Endodermal cell (in vitro differentiated cells): ENCODE results near the gene ZC3H12D. TPM values are rescaled to one million over a fixed set of nuclear protein-coding genes. Genes with fewer than 3 reads are reported as not detected.

Experiments used
- DNase-seq: peaks from one replicate; pipeline ENCODE4 v3.0.0-alpha.2; 2017
- H3K27ac ChIP-seq: 2 replicates; pipeline ENCODE4 v1.5.1; 2013; ENCODE audit warnings: mild to moderate bottlenecking, low read depth, low read length, moderate library complexity
- H3K27me3 ChIP-seq: 2 replicates; pipeline ENCODE4 v1.6.1; 2013; ENCODE audit warnings: mild to moderate bottlenecking, low read length, moderate library complexity; ENCODE audit not compliant: insufficient read depth, control insufficient read depth, poor library complexity, severe bottlenecking
- H3K36me3 ChIP-seq: 2 replicates; pipeline ENCODE4 v1.7.0; 2013; ENCODE audit warnings: mild to moderate bottlenecking, low read length, moderate library complexity; ENCODE audit not compliant: control insufficient read depth, insufficient read depth
- H3K4me1 ChIP-seq: one replicate; pipeline ENCODE4 v1.7.0; 2013; ENCODE audit warnings: low read length; ENCODE audit not compliant: control insufficient read depth, insufficient read depth
- H3K4me3 ChIP-seq: 2 replicates; pipeline ENCODE4 v1.5.1; 2013; ENCODE audit warnings: mild to moderate bottlenecking, low read length, moderate library complexity
- H3K9ac ChIP-seq: 2 replicates; pipeline ENCODE4 v1.6.1; 2013; ENCODE audit warnings: mild to moderate bottlenecking, low read length, moderate library complexity; ENCODE audit not compliant: poor library complexity, severe bottlenecking; ENCODE audit errors: extremely low read depth
- H3K9me3 ChIP-seq: 2 replicates; pipeline ENCODE4 v1.6.1; 2013; ENCODE audit warnings: mild to moderate bottlenecking, low read length, moderate library complexity; ENCODE audit not compliant: control insufficient read depth
- H3K27ac Mint-ChIP-seq: 2 replicates; pipeline ENCODE4 v1.8.0; 2020; ENCODE audit warnings: mixed read lengths
- H3K27me3 Mint-ChIP-seq: 2 replicates; pipeline ENCODE4 v1.8.0; 2021; ENCODE audit warnings: mild to moderate bottlenecking, mixed read lengths; ENCODE audit not compliant: insufficient read depth
- H3K36me3 Mint-ChIP-seq: 2 replicates; pipeline ENCODE4 v1.8.0; 2020; ENCODE audit warnings: low read depth, mixed read lengths
- H3K4me1 Mint-ChIP-seq: 2 replicates; pipeline ENCODE4 v1.8.0; 2020; ENCODE audit warnings: mixed read lengths
- H3K4me3 Mint-ChIP-seq: 2 replicates; pipeline ENCODE4 v1.8.0; 2020; ENCODE audit warnings: mild to moderate bottlenecking, moderate library complexity, mixed read lengths
- H3K9me3 Mint-ChIP-seq: 2 replicates; pipeline ENCODE4 v1.8.0; 2020; ENCODE audit warnings: mild to moderate bottlenecking, mixed read lengths
- WGBS, 2 experiments: methylation state at CpG; one replicate each; pipeline versions ENCODE4 v1.1.5 to v1.1.7; 2013; ENCODE audit warnings: missing lambda C conversion rate in 2 of 2, mixed read lengths in 1 of 2; ENCODE audit not compliant: insufficient coverage in 1 of 2, insufficient read length in 1 of 2; 5-methylcytosine and 5-hydroxymethylcytosine counted together
- total RNA-seq, 2 donors: library from RNA; stranded (reverse); fragmentation: NEBNext Ultra II Directional in 1 of 2; extraction: Animal tissue kit (Norgen Biotek cat#: 25700) in 1 of 2; gene quantifications; 2 replicates in 1 of 2; 3 replicates in 1 of 2; pipeline ENCODE4 v1.2.1, GENCODE V29; 2021
- TF ChIP-seq, protein P1 (sequence below): fragments of 200-600 bp; sonication (generic); conservative IDR thresholded peaks from 2 replicates; pipeline ENCODE4 v1.5.0; 2021; ENCODE audit warnings: antibody characterized with exemption, mild to moderate bottlenecking

The ZC3H12D gene
- total RNA-seq, 2 donors from 2014 or later = 0.20 to 0.42 TPM

DNA sequence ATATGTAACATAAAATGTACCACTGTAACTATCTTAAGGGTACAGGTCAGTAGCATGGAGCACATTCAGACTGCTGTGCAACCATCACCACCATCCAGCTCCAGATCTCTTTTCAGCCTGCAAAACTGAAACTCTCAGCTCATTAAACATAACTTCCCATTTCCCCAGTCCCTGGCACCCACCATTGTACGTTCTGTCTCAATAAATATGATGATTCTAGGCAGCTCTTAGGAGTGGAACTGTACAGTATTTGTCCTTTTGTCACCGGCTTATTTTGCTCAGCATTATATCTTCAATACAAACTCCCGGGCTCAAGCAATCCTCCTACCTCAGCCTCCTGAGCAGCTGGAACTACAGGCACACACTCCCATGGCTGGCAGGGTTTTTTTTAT lies 1.5 kb downstream of the ZC3H12D start:
- no peak overlapping the region for H3K27ac Mint-ChIP-seq
- H3K4me3 Mint-ChIP-seq = no peak overlapping the region
- H3K9ac ChIP-seq = no peak overlapping the region
- H3K9me3 ChIP-seq = no peaks in the 10 kb centered on the region
- H3K27me3 ChIP-seq = no peaks in the 10 kb centered on the region
- no peak overlapping the region for H3K27ac ChIP-seq
- H3K9me3 Mint-ChIP-seq = no peaks in the 10 kb centered on the region
- H3K27me3 Mint-ChIP-seq = no peaks in the 10 kb centered on the region
- H3K4me1 ChIP-seq = no peaks in the 10 kb centered on the region
- H3K36me3 ChIP-seq = no peaks in the 10 kb centered on the region
- H3K36me3 Mint-ChIP-seq = no peaks in the 10 kb centered on the region
- no peak overlapping the region for H3K4me3 ChIP-seq
- H3K4me1 Mint-ChIP-seq = peaks cover 12% of the 10 kb centered on the region
- DNase-seq = no peak
- TF ChIP-seq, protein P1, sequence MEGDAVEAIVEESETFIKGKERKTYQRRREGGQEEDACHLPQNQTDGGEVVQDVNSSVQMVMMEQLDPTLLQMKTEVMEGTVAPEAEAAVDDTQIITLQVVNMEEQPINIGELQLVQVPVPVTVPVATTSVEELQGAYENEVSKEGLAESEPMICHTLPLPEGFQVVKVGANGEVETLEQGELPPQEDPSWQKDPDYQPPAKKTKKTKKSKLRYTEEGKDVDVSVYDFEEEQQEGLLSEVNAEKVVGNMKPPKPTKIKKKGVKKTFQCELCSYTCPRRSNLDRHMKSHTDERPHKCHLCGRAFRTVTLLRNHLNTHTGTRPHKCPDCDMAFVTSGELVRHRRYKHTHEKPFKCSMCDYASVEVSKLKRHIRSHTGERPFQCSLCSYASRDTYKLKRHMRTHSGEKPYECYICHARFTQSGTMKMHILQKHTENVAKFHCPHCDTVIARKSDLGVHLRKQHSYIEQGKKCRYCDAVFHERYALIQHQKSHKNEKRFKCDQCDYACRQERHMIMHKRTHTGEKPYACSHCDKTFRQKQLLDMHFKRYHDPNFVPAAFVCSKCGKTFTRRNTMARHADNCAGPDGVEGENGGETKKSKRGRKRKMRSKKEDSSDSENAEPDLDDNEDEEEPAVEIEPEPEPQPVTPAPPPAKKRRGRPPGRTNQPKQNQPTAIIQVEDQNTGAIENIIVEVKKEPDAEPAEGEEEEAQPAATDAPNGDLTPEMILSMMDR = no peak
- WGBS, 2 experiments = 92 to 93% methylated on average over 2 to 3 of the region's 3 CpGs

DNA sequence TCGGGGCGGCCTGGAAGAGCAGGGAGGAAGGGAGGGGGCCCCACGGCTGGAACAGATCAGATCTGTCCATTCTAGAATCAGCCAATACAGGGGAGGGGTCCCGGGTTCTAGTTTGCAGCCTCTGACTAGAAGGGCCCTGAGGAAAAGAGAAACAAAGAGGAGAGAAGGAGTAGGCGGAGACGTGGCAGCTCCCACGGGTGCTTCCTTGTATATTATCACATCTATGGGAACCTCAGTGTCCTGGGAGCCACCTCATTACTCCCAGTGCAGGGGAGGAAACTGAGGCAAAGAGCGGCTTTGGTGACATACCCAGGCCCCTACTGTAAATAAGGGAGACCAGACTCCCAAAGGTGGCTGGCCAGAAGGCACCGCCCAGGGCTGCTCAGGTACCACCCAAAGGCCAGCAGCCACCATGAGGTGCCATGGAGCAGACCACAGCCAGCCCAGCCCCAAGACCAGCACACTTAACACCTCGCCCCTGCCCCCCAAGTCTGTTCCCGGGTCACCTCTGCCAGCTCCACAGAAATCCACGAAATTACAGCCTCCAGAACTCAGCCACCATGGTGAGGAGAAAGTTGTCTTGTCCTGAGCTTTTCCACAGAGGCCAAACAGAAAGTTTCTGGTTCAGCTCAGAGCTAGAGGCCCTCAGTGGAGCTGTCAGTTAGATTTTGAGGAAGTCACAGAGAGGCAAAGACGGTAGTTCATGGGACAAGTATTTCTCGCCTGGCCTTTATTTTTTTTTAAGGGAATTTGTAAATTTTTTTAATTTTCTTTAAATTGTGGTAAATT lies 2.1 kb downstream of the ZC3H12D start:
- TF ChIP-seq, protein P1 = no peak
- 88 to 100% methylated on average over 2 to 14 of the region's 14 CpGs for WGBS, 2 experiments
- H3K27me3 ChIP-seq = no peaks in the 10 kb centered on the region

DNA sequence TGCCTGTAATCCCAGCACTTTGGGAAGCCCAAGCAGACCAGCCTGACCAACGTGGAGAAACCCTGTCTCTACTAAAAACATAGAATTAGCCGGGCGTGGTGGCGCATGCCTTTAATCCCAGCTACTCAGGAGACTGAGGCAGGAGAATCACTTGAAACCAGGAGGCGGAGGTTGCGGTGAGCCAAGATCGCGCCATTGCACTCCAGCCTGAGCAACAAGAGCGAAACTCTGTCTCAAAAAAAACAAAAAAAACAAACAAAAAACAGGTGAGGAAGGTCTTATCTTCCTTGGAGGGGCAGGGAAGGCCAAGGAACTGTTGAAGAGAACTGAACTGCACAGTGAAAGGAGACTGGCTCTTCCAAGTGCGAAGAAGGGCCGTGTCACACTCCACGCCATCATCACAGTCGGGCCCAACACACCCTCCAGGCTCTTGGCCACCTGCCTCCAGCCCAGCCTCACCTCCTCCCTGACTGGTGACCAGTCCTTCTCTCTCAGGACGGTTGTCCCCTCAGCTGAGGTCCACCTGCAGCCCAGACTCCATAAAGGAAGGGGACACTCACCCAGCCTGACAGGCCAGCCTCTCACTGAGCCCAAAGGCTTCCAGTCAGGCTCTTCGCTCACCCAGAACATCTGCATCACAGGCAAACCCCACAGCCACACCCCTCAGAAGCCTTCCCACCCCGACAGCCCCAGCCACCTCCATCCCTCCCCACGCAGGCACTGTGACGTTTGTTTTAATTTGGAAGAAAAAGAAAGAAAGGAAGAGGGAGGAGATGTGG lies 4.1 kb downstream of the ZC3H12D start:
- H3K36me3 ChIP-seq = no peaks in the 10 kb centered on the region
- H3K27ac ChIP-seq = no peak overlapping the region
- H3K27me3 Mint-ChIP-seq = no peaks in the 10 kb centered on the region
- no peaks in the 10 kb centered on the region for H3K9me3 Mint-ChIP-seq
- no peak overlapping the region for H3K4me3 Mint-ChIP-seq
- H3K4me1 ChIP-seq = no peaks in the 10 kb centered on the region
- no peak overlapping the region for H3K9ac ChIP-seq
- DNase-seq = no peak
- H3K4me3 ChIP-seq = no peak overlapping the region
- peaks cover 12% of the 10 kb centered on the region for H3K4me1 Mint-ChIP-seq
- no peaks in the 10 kb centered on the region for H3K27me3 ChIP-seq
- no peaks in the 10 kb centered on the region for H3K9me3 ChIP-seq
- TF ChIP-seq, protein P1 = no peak
- no peak overlapping the region for H3K27ac Mint-ChIP-seq
- 79 to 92% methylated on average over 6 to 17 of the region's 18 CpGs for WGBS, 2 experiments
- H3K36me3 Mint-ChIP-seq = no peaks in the 10 kb centered on the region

More for the DNA sequence above, 2.1 kb downstream of the ZC3H12D start:
- H3K27ac ChIP-seq = peak overlapping the region; percentile 7
- no peaks in the 10 kb centered on the region for H3K4me1 ChIP-seq
- DNase-seq = no peak
- no peak overlapping the region for H3K9ac ChIP-seq
- no peaks in the 10 kb centered on the region for H3K36me3 ChIP-seq
- Mint-ChIP-seq H3K9me3 (no peaks in the 10 kb centered on the region), H3K4me1 (peaks cover 12% of the 10 kb centered on the region), H3K27me3 (no peaks in the 10 kb centered on the region), H3K4me3 (no peak overlapping the region), H3K36me3 (no peaks in the 10 kb centered on the region), H3K27ac (peak overlapping the region; percentile 28)
- no peak overlapping the region for H3K4me3 ChIP-seq
- no peaks in the 10 kb centered on the region for H3K9me3 ChIP-seq
